ENCODE data around the gene ADCY1.

- TF ChIP-seq, protein P1, sequence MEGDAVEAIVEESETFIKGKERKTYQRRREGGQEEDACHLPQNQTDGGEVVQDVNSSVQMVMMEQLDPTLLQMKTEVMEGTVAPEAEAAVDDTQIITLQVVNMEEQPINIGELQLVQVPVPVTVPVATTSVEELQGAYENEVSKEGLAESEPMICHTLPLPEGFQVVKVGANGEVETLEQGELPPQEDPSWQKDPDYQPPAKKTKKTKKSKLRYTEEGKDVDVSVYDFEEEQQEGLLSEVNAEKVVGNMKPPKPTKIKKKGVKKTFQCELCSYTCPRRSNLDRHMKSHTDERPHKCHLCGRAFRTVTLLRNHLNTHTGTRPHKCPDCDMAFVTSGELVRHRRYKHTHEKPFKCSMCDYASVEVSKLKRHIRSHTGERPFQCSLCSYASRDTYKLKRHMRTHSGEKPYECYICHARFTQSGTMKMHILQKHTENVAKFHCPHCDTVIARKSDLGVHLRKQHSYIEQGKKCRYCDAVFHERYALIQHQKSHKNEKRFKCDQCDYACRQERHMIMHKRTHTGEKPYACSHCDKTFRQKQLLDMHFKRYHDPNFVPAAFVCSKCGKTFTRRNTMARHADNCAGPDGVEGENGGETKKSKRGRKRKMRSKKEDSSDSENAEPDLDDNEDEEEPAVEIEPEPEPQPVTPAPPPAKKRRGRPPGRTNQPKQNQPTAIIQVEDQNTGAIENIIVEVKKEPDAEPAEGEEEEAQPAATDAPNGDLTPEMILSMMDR (IDR thresholded peaks at IDR 0.05), result no peak
- TF ChIP-seq POLR2AphosphoS5 (IDR thresholded peaks at IDR 0.05) (no peak), EP300 (IDR thresholded peaks at IDR 0.05) (no peak)
Measured at GRCh38 chr7:45643630-45644029, 69.5 kb downstream of the ADCY1 start.

All from suprapubic skin (tissue), 4 donors.